Measurements from ENCODE around the gene FBRS. TPM values are rescaled to one million over a fixed set of nuclear protein-coding genes. Genes with fewer than 3 reads are reported as not detected.

Gene FBRS
- total and polyA plus RNA-seq, 2 of the 13 experiments (the other 11 are each of a cell fraction or from before 2014, with no cell fraction given): 13.7 to 16.2 TPM

GRCh38 chr16:30609926-30610839 is 48.0 kb upstream of the FBRS start, which contains the start of gene ZNF689 (continued):
- TF ChIP-seq HNF4G (IDR thresholded peaks at IDR 0.05; ENCODE audit: borderline replicate concordance, low read depth, low read length) (peak; percentile 82), HNF4G (CRISPR knock-in tag; IDR thresholded peaks at IDR 0.05; ENCODE audit: borderline replicate concordance, low read depth) (0 out of 2 replicates have a peak, but pooled peaks have one; percentile 37), MTF1 (CRISPR knock-in tag; IDR thresholded peaks at IDR 0.05) (peak; percentile 95; the same call in 1 of the 2 replicates), ZNF446 (CRISPR knock-in tag; IDR thresholded peaks at IDR 0.05) (no peak), ELF1 (CRISPR knock-in tag; IDR thresholded peaks at IDR 0.05) (peak; percentile 95), FOXC1 (CRISPR knock-in tag; IDR thresholded peaks at IDR 0.05; ENCODE audit: borderline replicate concordance) (peak; percentile 96; the same call in 1 of the 2 replicates), HMG20B (CRISPR knock-in tag; conservative IDR thresholded peaks at IDR 0.05) (peak; percentile 22; the same call in 1 of the 2 replicates), NCOR1 (IDR thresholded peaks at IDR 0.05; ENCODE audit: borderline replicate concordance, low read length) (no peak; the same call in 1 of the 2 replicates), ZNF557 (CRISPR knock-in tag; IDR thresholded peaks at IDR 0.05) (peak; percentile 79), SNRNP70 (IDR thresholded peaks at IDR 0.05; ENCODE audit: low read depth, low read length) (no peak), PBX2 (CRISPR knock-in tag; IDR thresholded peaks at IDR 0.05) (0 out of 2 replicates have a peak, but pooled peaks have one; percentile 7), ARNTL (CRISPR knock-in tag; IDR thresholded peaks at IDR 0.05) (0 out of 2 replicates have a peak, but pooled peaks have one; percentile 32), ZNF768 (CRISPR knock-in tag; IDR thresholded peaks at IDR 0.05) (peak; percentile 86), ZNF674 (CRISPR knock-in tag; IDR thresholded peaks at IDR 0.05; ENCODE audit: low read depth) (no peak), NR2C2 (CRISPR knock-in tag; IDR thresholded peaks at IDR 0.05; ENCODE audit: borderline replicate concordance) (peak; percentile 93), LBX2 (CRISPR knock-in tag; IDR thresholded peaks at IDR 0.05; ENCODE audit: borderline replicate concordance) (no peak; the same call in 1 of the 2 replicates), ZNF224 (CRISPR knock-in tag; IDR thresholded peaks at IDR 0.05) (peak; percentile 88), ZNF607 (CRISPR knock-in tag; IDR thresholded peaks at IDR 0.05; ENCODE audit: borderline replicate concordance) (peak; percentile 91), ZNF616 (CRISPR knock-in tag; IDR thresholded peaks at IDR 0.05; ENCODE audit: low read depth) (0 out of 2 replicates have a peak, but pooled peaks have one; percentile 19), SPEN (CRISPR knock-in tag; IDR thresholded peaks at IDR 0.05; ENCODE audit: low read depth) (peak; percentile 94), TOE1 (CRISPR knock-in tag; IDR thresholded peaks at IDR 0.05) (no peak; the same call in 1 of the 2 replicates), SAP130 (CRISPR knock-in tag; IDR thresholded peaks at IDR 0.05; ENCODE audit: low read depth) (peak; percentile 93), SMARCE1 (IDR thresholded peaks at IDR 0.05; ENCODE audit: borderline replicate concordance) (no peak)
- TF ChIP-seq, protein P1, sequence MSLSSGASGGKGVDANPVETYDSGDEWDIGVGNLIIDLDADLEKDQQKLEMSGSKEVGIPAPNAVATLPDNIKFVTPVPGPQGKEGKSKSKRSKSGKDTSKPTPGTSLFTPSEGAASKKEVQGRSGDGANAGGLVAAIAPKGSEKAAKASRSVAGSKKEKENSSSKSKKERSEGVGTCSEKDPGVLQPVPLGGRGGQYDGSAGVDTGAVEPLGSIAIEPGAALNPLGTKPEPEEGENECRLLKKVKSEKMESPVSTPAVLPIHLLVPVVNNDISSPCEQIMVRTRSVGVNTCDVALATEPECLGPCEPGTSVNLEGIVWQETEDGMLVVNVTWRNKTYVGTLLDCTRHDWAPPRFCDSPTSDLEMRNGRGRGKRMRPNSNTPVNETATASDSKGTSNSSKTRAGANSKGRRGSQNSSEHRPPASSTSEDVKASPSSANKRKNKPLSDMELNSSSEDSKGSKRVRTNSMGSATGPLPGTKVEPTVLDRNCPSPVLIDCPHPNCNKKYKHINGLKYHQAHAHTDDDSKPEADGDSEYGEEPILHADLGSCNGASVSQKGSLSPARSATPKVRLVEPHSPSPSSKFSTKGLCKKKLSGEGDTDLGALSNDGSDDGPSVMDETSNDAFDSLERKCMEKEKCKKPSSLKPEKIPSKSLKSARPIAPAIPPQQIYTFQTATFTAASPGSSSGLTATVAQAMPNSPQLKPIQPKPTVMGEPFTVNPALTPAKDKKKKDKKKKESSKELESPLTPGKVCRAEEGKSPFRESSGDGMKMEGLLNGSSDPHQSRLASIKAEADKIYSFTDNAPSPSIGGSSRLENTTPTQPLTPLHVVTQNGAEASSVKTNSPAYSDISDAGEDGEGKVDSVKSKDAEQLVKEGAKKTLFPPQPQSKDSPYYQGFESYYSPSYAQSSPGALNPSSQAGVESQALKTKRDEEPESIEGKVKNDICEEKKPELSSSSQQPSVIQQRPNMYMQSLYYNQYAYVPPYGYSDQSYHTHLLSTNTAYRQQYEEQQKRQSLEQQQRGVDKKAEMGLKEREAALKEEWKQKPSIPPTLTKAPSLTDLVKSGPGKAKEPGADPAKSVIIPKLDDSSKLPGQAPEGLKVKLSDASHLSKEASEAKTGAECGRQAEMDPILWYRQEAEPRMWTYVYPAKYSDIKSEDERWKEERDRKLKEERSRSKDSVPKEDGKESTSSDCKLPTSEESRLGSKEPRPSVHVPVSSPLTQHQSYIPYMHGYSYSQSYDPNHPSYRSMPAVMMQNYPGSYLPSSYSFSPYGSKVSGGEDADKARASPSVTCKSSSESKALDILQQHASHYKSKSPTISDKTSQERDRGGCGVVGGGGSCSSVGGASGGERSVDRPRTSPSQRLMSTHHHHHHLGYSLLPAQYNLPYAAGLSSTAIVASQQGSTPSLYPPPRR (CRISPR knock-in tag; IDR thresholded peaks at IDR 0.05; ENCODE audit: borderline replicate concordance): peak; percentile 57; the same call in 1 of the 2 replicates
